ENCODE results near the gene TMEM52. TPM values are rescaled to one million over a fixed set of nuclear protein-coding genes. Genes with fewer than 3 reads are reported as not detected.

Gene TMEM52
- total and polyA plus RNA-seq, 2 experiments from 2014 or later: 0.40 TPM; not detected in 1

DNA sequence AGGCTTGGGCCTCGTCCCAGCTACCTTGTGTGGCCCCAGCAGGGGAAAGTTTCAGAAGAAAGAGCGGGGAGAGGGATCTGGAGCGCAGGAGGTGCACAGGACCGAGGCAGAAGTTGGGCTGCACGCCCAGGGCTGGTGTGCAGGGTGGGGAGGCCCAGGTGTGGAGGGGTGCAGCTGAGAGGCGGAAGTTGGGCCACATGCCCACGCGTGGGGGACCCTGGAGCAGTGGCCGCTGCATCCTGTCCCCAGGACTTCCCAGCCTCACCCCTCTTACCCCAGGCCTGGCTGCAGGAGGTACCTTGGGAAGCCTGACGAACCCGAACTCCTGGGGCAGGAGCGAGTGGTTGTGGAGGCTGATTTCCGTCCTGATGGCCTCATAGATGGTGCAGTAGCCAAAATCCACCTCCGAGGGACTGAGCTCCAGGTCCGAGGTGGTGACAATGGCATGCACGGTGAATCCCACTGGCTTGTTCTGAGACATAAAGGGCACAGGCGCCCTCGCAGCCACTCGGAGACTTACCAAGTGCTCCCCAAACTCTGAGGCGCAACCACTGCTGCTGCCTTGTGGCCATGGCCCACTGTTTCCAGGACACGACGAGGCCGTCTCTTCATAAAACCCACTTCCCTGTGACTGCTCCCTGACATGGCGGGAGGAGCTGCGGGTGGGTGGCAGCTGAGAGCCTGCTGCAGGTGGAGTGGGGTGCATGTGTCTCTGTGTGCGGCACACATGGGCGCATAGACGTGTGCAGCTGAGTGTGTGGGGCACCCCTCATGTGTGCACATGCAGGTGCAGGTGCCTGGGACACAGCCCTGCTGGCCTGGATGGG is 20.4 kb upstream of the TMEM52 start:
- Histone ChIP-seq H3K27me3 (replicated peaks; ENCODE audit: insufficient read depth) (no peaks in the 10 kb centered on the region), H3K4me1 (ENCODE audit: insufficient read depth) (no peaks in the 10 kb centered on the region), H3K4me2 (ENCODE audit: unreplicated experiment) (no peak overlapping the region), H3K9me2 (ENCODE audit: insufficient read depth) (no peaks in the 10 kb centered on the region), H3K9ac (no peak overlapping the region), H3K36me3 (ENCODE audit: low read depth) (no peaks in the 10 kb centered on the region), H3K4me3 (no peak overlapping the region), H3K9me3 (ENCODE audit: low read depth) (no peaks in the 10 kb centered on the region), H2AFZ (no peak overlapping the region), H4K20me1 (ENCODE audit: insufficient read depth) (no peaks in the 10 kb centered on the region), H3K27ac (no peak overlapping the region), H3K79me2 (ENCODE audit: insufficient read depth) (no peaks in the 10 kb centered on the region), H3F3A (ENCODE audit: insufficient read depth) (no peaks in the 10 kb centered on the region)
- no peak for DNase-seq
- 54 to 58% methylated on average over 23 to 28 of the region's 28 CpGs for WGBS, 2 experiments (ENCODE audit: low coverage in 1 of 2, low lambda C conversion rate in 2 of 2, missing lambda C conversion rate in 2 of 2)
- in situ Hi-C loops (cut with MboI): no loop called here
- TF ChIP-seq EZH2phosphoT487 (IDR thresholded peaks at IDR 0.05; ENCODE audit: insufficient read depth, low read depth) (no peak), EZH2 (IDR thresholded peaks at IDR 0.05; ENCODE audit: insufficient read depth, poor library complexity, severe bottlenecking) (no peak)

DNA sequence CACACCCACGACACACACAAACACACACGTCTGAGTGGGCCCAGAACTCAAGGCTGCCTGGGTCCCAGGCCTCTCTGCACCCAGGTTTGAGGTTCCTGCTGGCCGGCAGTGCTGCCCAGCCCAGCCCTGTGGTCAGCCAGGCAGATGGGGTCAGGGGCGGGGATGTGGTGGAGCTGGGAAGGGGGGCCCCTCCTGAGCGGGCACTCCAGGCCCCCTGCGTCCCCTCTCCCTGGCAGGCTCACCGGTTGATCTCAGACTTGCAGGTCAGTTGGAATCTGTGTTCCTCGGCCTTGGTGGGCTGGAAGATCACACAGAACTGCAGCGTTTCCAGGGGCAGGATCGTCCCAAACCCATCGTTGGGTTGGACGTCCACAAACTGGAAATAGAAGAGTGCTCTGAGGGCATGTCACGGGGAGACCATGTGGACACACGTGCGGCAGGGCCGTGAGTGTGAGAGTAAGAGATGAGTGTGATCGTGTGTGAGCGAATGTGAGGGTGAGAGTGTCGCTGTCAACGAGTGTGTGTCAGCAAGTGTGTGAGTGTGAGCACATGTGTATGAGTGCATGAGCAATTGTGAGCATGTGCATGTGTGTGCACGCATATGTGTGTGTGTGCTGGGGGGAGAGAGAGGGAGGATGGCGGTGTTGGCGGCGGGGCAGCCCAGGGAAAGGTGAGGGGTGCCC is 19.7 kb upstream of the TMEM52 start:
- H3K9ac ChIP-seq: no peak overlapping the region
- DNase-seq: no peak
- no peak overlapping the region for H3K27ac ChIP-seq
- no peak for TF ChIP-seq EZH2phosphoT487 (IDR thresholded peaks at IDR 0.05; ENCODE audit: insufficient read depth, low read depth)
- no peaks in the 10 kb centered on the region for H3K79me2 ChIP-seq (ENCODE audit: insufficient read depth)
- H3K9me3 ChIP-seq (ENCODE audit: low read depth): no peaks in the 10 kb centered on the region
- H3K27me3 ChIP-seq (replicated peaks; ENCODE audit: insufficient read depth): no peaks in the 10 kb centered on the region
- H3K4me3 ChIP-seq: no peak overlapping the region
- no peaks in the 10 kb centered on the region for H3K36me3 ChIP-seq (ENCODE audit: low read depth)
- H3K4me2 ChIP-seq (ENCODE audit: unreplicated experiment): no peak overlapping the region
- no peak overlapping the region for H2AFZ ChIP-seq
- no peaks in the 10 kb centered on the region for H3K9me2 ChIP-seq (ENCODE audit: insufficient read depth)
- in situ Hi-C loops (cut with MboI): no loop called here
- no peaks in the 10 kb centered on the region for H3K4me1 ChIP-seq (ENCODE audit: insufficient read depth)
- WGBS, 2 experiments (ENCODE audit: low coverage in 1 of 2, low lambda C conversion rate in 2 of 2, missing lambda C conversion rate in 2 of 2): 45 to 46% methylated on average over 21 to 24 of the region's 24 CpGs
- no peaks in the 10 kb centered on the region for H3F3A ChIP-seq (ENCODE audit: insufficient read depth)
- H4K20me1 ChIP-seq (ENCODE audit: insufficient read depth): no peaks in the 10 kb centered on the region

DNA sequence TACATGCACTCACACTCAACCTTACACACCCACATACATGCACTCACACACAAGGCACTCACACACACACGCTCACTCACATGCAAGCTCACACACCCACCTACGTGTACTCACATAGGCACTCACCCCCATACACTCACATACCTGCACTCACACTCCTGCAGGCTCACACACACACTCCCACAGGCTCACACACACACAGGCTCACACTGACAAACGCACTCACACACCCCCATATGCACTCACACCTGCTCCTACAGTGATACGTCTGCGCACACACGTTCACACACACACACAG is 19.1 kb upstream of the TMEM52 start:
- H4K20me1 ChIP-seq (ENCODE audit: insufficient read depth): no peaks in the 10 kb centered on the region
- no peak overlapping the region for H3K4me3 ChIP-seq
- no peaks in the 10 kb centered on the region for H3K79me2 ChIP-seq (ENCODE audit: insufficient read depth)
- no peaks in the 10 kb centered on the region for H3F3A ChIP-seq (ENCODE audit: insufficient read depth)
- in situ Hi-C loops (cut with MboI): no loop called here
- WGBS, 2 experiments (ENCODE audit: low coverage in 1 of 2, low lambda C conversion rate in 2 of 2, missing lambda C conversion rate in 2 of 2): 60 to 66% methylated on average over 6 of the region's 6 CpGs
- H3K27ac ChIP-seq: no peak overlapping the region
- H3K4me2 ChIP-seq (ENCODE audit: unreplicated experiment): no peak overlapping the region
- H2AFZ ChIP-seq: no peak overlapping the region
- TF ChIP-seq EZH2 (IDR thresholded peaks at IDR 0.05; ENCODE audit: insufficient read depth, poor library complexity, severe bottlenecking): no peak
- TF ChIP-seq EZH2phosphoT487 (IDR thresholded peaks at IDR 0.05; ENCODE audit: insufficient read depth, low read depth): no peak
- H3K9me3 ChIP-seq (ENCODE audit: low read depth): no peaks in the 10 kb centered on the region
- H3K9me2 ChIP-seq (ENCODE audit: insufficient read depth): no peaks in the 10 kb centered on the region
- no peaks in the 10 kb centered on the region for H3K27me3 ChIP-seq (replicated peaks; ENCODE audit: insufficient read depth)
- H3K36me3 ChIP-seq (ENCODE audit: low read depth): no peaks in the 10 kb centered on the region
- no peaks in the 10 kb centered on the region for H3K4me1 ChIP-seq (ENCODE audit: insufficient read depth)
- no peak overlapping the region for H3K9ac ChIP-seq
- no peak for DNase-seq

DNA sequence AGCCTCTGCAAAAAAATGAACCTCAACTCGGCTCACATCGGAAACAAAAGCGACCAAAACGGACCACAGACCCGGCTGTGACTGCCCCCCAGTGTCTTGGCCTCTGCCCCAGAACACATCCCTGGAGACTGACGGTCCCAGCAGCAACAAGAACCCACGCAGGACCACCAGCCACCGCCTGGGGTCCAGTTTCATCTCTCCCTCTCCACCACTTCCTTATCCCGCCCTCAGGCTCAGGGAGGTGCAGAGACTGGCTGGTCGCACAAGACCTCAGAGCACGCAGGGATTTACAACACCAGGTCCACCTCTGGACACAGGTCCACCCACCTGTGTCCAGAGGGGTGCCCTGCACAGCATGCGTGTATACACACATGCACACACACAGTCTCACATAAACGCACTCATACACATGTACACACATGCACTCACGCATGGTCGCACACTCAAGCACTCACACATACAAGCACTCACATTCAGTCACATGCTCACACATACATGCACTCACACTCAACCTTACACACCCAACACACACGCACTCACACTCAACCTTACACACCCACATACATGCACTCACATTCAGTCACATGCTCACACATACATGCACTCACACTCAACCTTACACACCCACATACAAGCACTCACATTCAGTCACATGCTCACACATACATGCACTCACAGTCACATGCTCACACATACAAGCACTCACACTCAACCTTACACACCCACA is 18.6 kb upstream of the TMEM52 start:
- no peaks in the 10 kb centered on the region for H3K79me2 ChIP-seq (ENCODE audit: insufficient read depth)
- no peak for DNase-seq
- H3K27ac ChIP-seq: no peak overlapping the region
- TF ChIP-seq EZH2phosphoT487 (IDR thresholded peaks at IDR 0.05; ENCODE audit: insufficient read depth, low read depth) (no peak), EZH2 (IDR thresholded peaks at IDR 0.05; ENCODE audit: insufficient read depth, poor library complexity, severe bottlenecking) (no peak)
- in situ Hi-C loops (cut with MboI): no loop called here
- no peaks in the 10 kb centered on the region for H4K20me1 ChIP-seq (ENCODE audit: insufficient read depth)
- H3K4me3 ChIP-seq: no peak overlapping the region
- H3K27me3 ChIP-seq (replicated peaks; ENCODE audit: insufficient read depth): no peaks in the 10 kb centered on the region
- H2AFZ ChIP-seq: no peak overlapping the region
- no peaks in the 10 kb centered on the region for H3F3A ChIP-seq (ENCODE audit: insufficient read depth)
- H3K9me2 ChIP-seq (ENCODE audit: insufficient read depth): no peaks in the 10 kb centered on the region
- H3K9ac ChIP-seq: no peak overlapping the region
- no peak overlapping the region for H3K4me2 ChIP-seq (ENCODE audit: unreplicated experiment)
- H3K9me3 ChIP-seq (ENCODE audit: low read depth): no peaks in the 10 kb centered on the region
- H3K36me3 ChIP-seq (ENCODE audit: low read depth): no peaks in the 10 kb centered on the region
- WGBS, 2 experiments (ENCODE audit: low coverage in 1 of 2, low lambda C conversion rate in 2 of 2, missing lambda C conversion rate in 2 of 2): 40 to 50% methylated on average over 14 to 16 of the region's 16 CpGs
- no peaks in the 10 kb centered on the region for H3K4me1 ChIP-seq (ENCODE audit: insufficient read depth)
